HepG2 (cell line): ENCODE results near the gene RPUSD4. TPM values are rescaled to one million over a fixed set of nuclear protein-coding genes. Genes with fewer than 3 reads are reported as not detected.

Source experiments
- ATAC-seq: fragments of 200-7000 bp; cut with Tn5 transposase; 3 replicates; pipeline ENCODE4 v1.9.1; 2020; ENCODE audit warnings: mild to moderate bottlenecking, moderate library complexity
- BruUV-seq: library from RNA; stranded (reverse); fragments of 400-500 nt; replicated peaks from 2 replicates; lab custom pipeline; 2021; lab: Mats Ljungman, UMichigan
- CTCF ChIA-PET: fragments of 300-600 bp; formaldehyde crosslinking; extraction: SDS; loops from one replicate; lab custom pipeline; 2021; ENCODE audit warnings: low total read pairs, inconsistent platforms, low intra/inter-chr PET ratio; lab: Yijun Ruan, JAX
- POLR2A ChIA-PET: fragments of 350-600 bp; sonication (Branson Sonifier 250); formaldehyde crosslinking; loops from one replicate; lab custom pipeline; 2020; ENCODE audit warnings: antibody characterized with exemption, inconsistent platforms; lab: Yijun Ruan, JAX
- DNase-seq: peaks from one replicate; pipeline ENCODE4 v3.0.0-alpha.2; 2015; ENCODE audit warnings: low spot score
- FAIRE-seq: peaks from 3 replicates; lab custom pipeline; 2011; peaks lifted over from hg19 to GRCh38; lab: Jason Lieb, UNC
- H2AFZ ChIP-seq: one replicate; pipeline ENCODE4 v1.6.1; 2011; ENCODE audit warnings: low read length, inconsistent platforms
- H3K27ac ChIP-seq: fragments of 300-600 bp; 3 replicates; pipeline ENCODE4 v1.8.0; 2011; ENCODE audit warnings: mixed run types, mild to moderate bottlenecking, mixed read lengths, low read length, inconsistent platforms; ENCODE audit not compliant: insufficient read depth; ENCODE audit errors: extremely low read length
- H3K27me3 ChIP-seq, 2 experiments: fragments of 200-600 bp in 1 of 2; 2 replicates in 1 of 2; 3 replicates in 1 of 2; pipeline versions ENCODE4 v1.6.0 to v1.8.0; 2011; ENCODE audit warnings: low read length in 2 of 2, mild to moderate bottlenecking in 2 of 2, moderate library complexity in 2 of 2, inconsistent platforms in 1 of 2; ENCODE audit not compliant: insufficient read depth in 2 of 2, control insufficient read depth in 1 of 2
- H3K36me3 ChIP-seq, 2 experiments: fragments of 200-600 bp in 1 of 2; replicated peaks in 1 of 2; 2 replicates in 1 of 2; 3 replicates in 1 of 2; pipeline versions ENCODE4 v1.5.1 to v1.8.0; 2011; ENCODE audit warnings: low read length in 2 of 2, inconsistent platforms in 1 of 2; ENCODE audit not compliant: insufficient read depth in 2 of 2, control insufficient read depth in 1 of 2
- H3K4me1 ChIP-seq: 2 replicates; pipeline ENCODE4 v1.5.1; 2012; ENCODE audit warnings: low read length, inconsistent platforms; ENCODE audit not compliant: insufficient read depth
- H3K4me2 ChIP-seq: 2 replicates; pipeline ENCODE4 v1.6.0; 2011; ENCODE audit warnings: low read depth, low read length, inconsistent platforms
- H3K4me3 ChIP-seq, 3 experiments: fragments of 200-600 bp in 1 of 3; sonication (generic), shearing (Covaris generic) in 1 of 3; replicated peaks in 1 of 3; 2 replicates each; pipeline ENCODE4 v1.5.1; 2011 to 2016; ENCODE audit warnings: low read length in 3 of 3, inconsistent platforms in 2 of 3, low read depth in 2 of 3, mild to moderate bottlenecking in 2 of 3, control low read depth in 1 of 3, mixed read lengths in 1 of 3; ENCODE audit not compliant: insufficient read depth in 1 of 3
- H3K79me2 ChIP-seq: one replicate; pipeline ENCODE4 v1.6.1; 2011; ENCODE audit warnings: low read length, inconsistent platforms; ENCODE audit not compliant: insufficient read depth
- H3K9ac ChIP-seq: 2 replicates; pipeline ENCODE4 v1.6.0; 2011; ENCODE audit warnings: mild to moderate bottlenecking, low read depth, low read length, inconsistent platforms; ENCODE audit not compliant: insufficient read depth
- H3K9me3 ChIP-seq: 2 replicates; pipeline ENCODE4 v1.5.1; 2012; ENCODE audit warnings: mild to moderate bottlenecking, low read length
- H4K20me1 ChIP-seq: 2 replicates; pipeline ENCODE4 v1.6.0; 2011; ENCODE audit warnings: inconsistent platforms, mild to moderate bottlenecking, low read length, moderate library complexity; ENCODE audit not compliant: insufficient read depth
- E2F2 ChIP-seq: sonication (generic); formaldehyde crosslinking; IDR thresholded peaks from 2 replicates; pipeline ENCODE4 v1.4.0; 2020; ENCODE audit warnings: missing genetic modification reagents, borderline replicate concordance
- ETV6 ChIP-seq: sonication (generic); formaldehyde crosslinking; conservative IDR thresholded peaks from 2 replicates; pipeline ENCODE4 v1.4.0; 2020; ENCODE audit warnings: missing genetic modification reagents
- FOXC1 ChIP-seq: sonication (generic); formaldehyde crosslinking; IDR thresholded peaks from 2 replicates; pipeline ENCODE4 v1.8.0; 2022; ENCODE audit warnings: mild to moderate bottlenecking, missing genetic modification reagents, borderline replicate concordance
- HOXA7 ChIP-seq: sonication (generic); formaldehyde crosslinking; IDR thresholded peaks from 2 replicates; pipeline ENCODE4 v1.8.1; 2022; ENCODE audit warnings: mild to moderate bottlenecking, missing genetic modification reagents, moderate library complexity
- NCOA2 ChIP-seq: sonication (generic); formaldehyde crosslinking; IDR thresholded peaks from 2 replicates; pipeline ENCODE4 v1.8.0; 2022; ENCODE audit warnings: inconsistent platforms
- REST ChIP-seq, 2 experiments: IDR thresholded peaks; 2 replicates each; pipeline ENCODE4 v1.6.1; 2011 to 2012; ENCODE audit warnings: low read length in 2 of 2, borderline replicate concordance in 1 of 2, low read depth in 1 of 2, mild to moderate bottlenecking in 1 of 2, moderate library complexity in 1 of 2
- SMAD1 ChIP-seq: sonication (generic); formaldehyde crosslinking; IDR thresholded peaks from 2 replicates; pipeline ENCODE4 v1.4.0; 2020; ENCODE audit warnings: missing genetic modification reagents, low read depth, mild to moderate bottlenecking, borderline replicate concordance
- TEAD2 ChIP-seq: sonication (generic); formaldehyde crosslinking; IDR thresholded peaks from 2 replicates; pipeline ENCODE4 v1.9.0; 2021; ENCODE audit warnings: missing genetic modification reagents
- ZNF142 ChIP-seq: sonication (generic); formaldehyde crosslinking; IDR thresholded peaks from 2 replicates; pipeline ENCODE4 v1.4.0; 2020; ENCODE audit warnings: missing genetic modification reagents
- ZNF75D ChIP-seq: sonication (generic); formaldehyde crosslinking; IDR thresholded peaks from 2 replicates; pipeline ENCODE4 v1.8.1; 2023; ENCODE audit warnings: missing genetic modification reagents, mild to moderate bottlenecking, borderline replicate concordance
- WGBS: methylation state at CpG from one replicate; pipeline ENCODE4 v1.1.6; 2017; ENCODE audit warnings: low lambda C conversion rate; 5-methylcytosine and 5-hydroxymethylcytosine counted together
- in situ Hi-C: cut with HindIII; loops from 2 replicates; pipeline ENCODE4 v1.10.0; 2017; ENCODE audit warnings: low pct_unique_long_range_greater_than_20kb; ENCODE audit not compliant: extremely low pct_ligation_motif_present
- intact Hi-C: fragments of 100-400 bp; cut with micrococcal nuclease; formaldehyde crosslinking; loops from one replicate; pipeline ENCODE4 v1.10.0; 2022; ENCODE audit not compliant: unreplicated experiment
- polyA plus RNA-seq, 8 experiments: library from polyadenylated mRNA; depleted of rRNA in 3 of 8; stranded (reverse) in 7 of 8; unstranded in 1 of 8; fragments of >200 nt; fragmentation: Illumina TruSeq in 4 of 8; extraction: Trizol in 4 of 8; gene quantifications; 2 replicates each; pipeline versions ENCODE4 v1.2.1 to v1.2.3, GENCODE V29; 2011 to 2016; ENCODE audit warnings: low read depth in 4 of 8, missing spikeins in 1 of 8, mixed read lengths in 1 of 8; ENCODE audit not compliant: insufficient read depth in 1 of 8
- total RNA-seq, 5 experiments: library from RNA; depleted of rRNA; stranded (reverse); fragments of >200 nt; fragmentation: Illumina TruSeq; extraction: Trizol; gene quantifications; 2 replicates each; pipeline ENCODE4 v1.2.3, GENCODE V29; 2016; ENCODE audit warnings: low read depth in 1 of 5

RPUSD4 gene
- total and polyA plus RNA-seq, 2 of the 13 experiments (the other 11 are each of a cell fraction or from before 2014, with no cell fraction given), result 45.0 to 52.9 TPM

GRCh38 chr11:126224647-126225294, 13.3 kb upstream of the RPUSD4 start:
- H3K4me3 ChIP-seq, result no peak overlapping the region
- no peak overlapping the region for H3K9ac ChIP-seq
- BruUV-seq, result no TSS peak
- POLR2A ChIA-PET, result no interaction called here
- H4K20me1 ChIP-seq, result no peaks in the 10 kb centered on the region
- H3K4me2 ChIP-seq, result no peak overlapping the region
- FAIRE-seq (no peak), DNase-seq (no peak), ATAC-seq (no peak)
- no peaks in the 10 kb centered on the region for H3K27me3 ChIP-seq
- H2AFZ ChIP-seq, result no peak overlapping the region
- intact Hi-C loops, result no loop called here
- H3K4me1 ChIP-seq, result no peaks in the 10 kb centered on the region
- in situ Hi-C loops, result loop anchor here (25.0 kb wide), 1 partner anchor 587 kb away; the partner anchor contains the start of gene CHEK1
- H3K36me3 ChIP-seq, result peaks cover 0 to 3% of the 10 kb centered on the region in 2 experiments; a peak in 1 of 5 replicates
- H3K79me2 ChIP-seq, result peaks cover 29% of the 10 kb centered on the region
- 98% methylated on average over 6 of the region's 6 CpGs for WGBS
- H3K9me3 ChIP-seq, result no peaks in the 10 kb centered on the region
- CTCF ChIA-PET, result no interaction called here
- no peak overlapping the region for H3K27ac ChIP-seq
- no peak for TF ChIP-seq HOXA7 (CRISPR knock-in tag)
- no peak for TF ChIP-seq SMAD1 (CRISPR knock-in tag)
- no peak for TF ChIP-seq ZNF75D (CRISPR knock-in tag)
- no peak for TF ChIP-seq E2F2 (CRISPR knock-in tag)
- TF ChIP-seq NCOA2 (CRISPR knock-in tag), result no peak
- no peak for TF ChIP-seq ETV6 (CRISPR knock-in tag)
- TF ChIP-seq FOXC1 (CRISPR knock-in tag), result no peak
- TF ChIP-seq TEAD2, result no peak
- TF ChIP-seq ZNF142, result no peak
- TF ChIP-seq REST (IDR thresholded peaks at IDR 0.05; ENCODE audit: borderline replicate concordance in 1 of 2, low read depth in 1 of 2, low read length in 2 of 2), result no peak
